ENCODE measurements around the gene MCCC1. TPM values are rescaled to one million over a fixed set of nuclear protein-coding genes. Genes with fewer than 3 reads are reported as not detected.

MCCC1 gene
- total RNA-seq, 1 donor from 2014 or later = 32.2 TPM

- Mint-ChIP-seq H3K27me3 (no peaks in the 10 kb centered on the region), H3K36me3 (ENCODE audit: insufficient read depth) (peaks cover 32% of the 10 kb centered on the region), H3K27ac (no peak overlapping the region), H3K4me3 (ENCODE audit: low read depth) (no peak overlapping the region), H3K4me1 (ENCODE audit: low read depth) (no peaks in the 10 kb centered on the region), H3K9me3 (ENCODE audit: low read depth) (no peaks in the 10 kb centered on the region)
- no peak for DNase-seq (ENCODE audit: low spot score, unreplicated experiment)
- TF ChIP-seq, protein P1, sequence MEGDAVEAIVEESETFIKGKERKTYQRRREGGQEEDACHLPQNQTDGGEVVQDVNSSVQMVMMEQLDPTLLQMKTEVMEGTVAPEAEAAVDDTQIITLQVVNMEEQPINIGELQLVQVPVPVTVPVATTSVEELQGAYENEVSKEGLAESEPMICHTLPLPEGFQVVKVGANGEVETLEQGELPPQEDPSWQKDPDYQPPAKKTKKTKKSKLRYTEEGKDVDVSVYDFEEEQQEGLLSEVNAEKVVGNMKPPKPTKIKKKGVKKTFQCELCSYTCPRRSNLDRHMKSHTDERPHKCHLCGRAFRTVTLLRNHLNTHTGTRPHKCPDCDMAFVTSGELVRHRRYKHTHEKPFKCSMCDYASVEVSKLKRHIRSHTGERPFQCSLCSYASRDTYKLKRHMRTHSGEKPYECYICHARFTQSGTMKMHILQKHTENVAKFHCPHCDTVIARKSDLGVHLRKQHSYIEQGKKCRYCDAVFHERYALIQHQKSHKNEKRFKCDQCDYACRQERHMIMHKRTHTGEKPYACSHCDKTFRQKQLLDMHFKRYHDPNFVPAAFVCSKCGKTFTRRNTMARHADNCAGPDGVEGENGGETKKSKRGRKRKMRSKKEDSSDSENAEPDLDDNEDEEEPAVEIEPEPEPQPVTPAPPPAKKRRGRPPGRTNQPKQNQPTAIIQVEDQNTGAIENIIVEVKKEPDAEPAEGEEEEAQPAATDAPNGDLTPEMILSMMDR (IDR thresholded peaks at IDR 0.05; ENCODE audit: unreplicated experiment) = no peak
Observed at GRCh38 chr3:183087184-183087583, 12.1 kb downstream of the MCCC1 start.

DNA sequence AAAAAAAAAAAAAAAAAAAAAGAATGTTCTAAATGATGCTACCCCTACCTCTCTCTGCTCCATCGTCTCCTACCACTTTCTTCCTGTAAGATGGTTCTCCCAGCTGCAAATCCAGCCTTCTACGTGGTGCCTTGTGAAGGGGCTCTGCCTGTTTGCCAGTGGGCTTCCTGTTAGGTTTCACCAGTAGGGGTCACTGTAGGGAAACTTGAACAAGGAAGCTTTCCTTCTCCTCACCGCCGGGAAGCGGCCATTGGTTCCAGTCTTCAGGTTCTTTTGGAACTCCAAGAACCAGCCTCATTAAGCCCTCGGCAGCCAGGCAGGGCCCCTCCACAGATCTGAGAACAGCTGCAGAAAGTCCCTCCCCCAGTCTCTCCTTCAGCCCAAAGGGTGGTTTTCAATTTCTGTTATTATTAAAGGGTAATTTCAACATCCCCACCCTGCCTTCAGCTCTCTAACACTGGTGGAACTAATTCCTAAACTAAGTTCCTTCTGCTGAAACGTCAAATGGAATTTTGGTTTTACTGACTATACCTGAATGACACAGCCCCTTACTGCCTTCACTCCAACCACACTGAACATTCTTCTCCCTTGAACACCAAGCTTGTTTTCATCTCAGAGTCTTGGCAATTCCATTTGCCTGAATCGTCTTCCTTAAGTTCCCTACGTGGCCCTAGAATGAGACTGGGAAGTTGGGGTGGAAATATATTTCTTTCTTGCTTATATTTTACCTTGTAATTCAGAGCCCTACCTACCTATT lies 13.5 kb downstream of the MCCC1 start:
- H3K36me3 Mint-ChIP-seq (ENCODE audit: insufficient read depth) = peaks cover 39% of the 10 kb centered on the region

DNA sequence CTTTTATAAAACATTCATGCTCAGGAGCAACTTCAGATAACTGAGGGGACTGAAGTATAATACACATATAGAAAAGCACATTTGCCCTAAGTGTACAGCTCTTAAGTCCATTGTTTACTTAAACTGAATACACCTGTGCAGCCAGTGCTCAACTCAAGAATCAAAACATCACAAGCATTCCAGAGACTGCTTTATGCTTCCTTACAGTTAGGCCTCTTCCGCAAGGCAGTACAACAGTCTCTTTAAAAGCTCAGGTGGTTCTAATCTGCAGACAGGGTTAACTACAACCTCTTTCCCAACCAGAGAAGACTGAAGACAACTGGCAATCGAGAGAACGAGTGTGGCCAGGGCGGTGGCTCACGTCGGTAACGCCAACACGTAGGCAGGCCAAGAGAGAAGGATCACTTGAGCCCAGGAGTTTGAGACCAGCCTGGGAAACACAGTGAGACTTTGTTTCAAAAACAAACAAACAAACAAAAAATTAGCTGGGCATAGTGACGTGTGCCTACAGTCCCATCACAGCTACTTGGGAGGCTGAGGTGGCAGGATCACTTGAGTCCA lies 16.9 kb downstream of the MCCC1 start:
- Mint-ChIP-seq H3K36me3 (ENCODE audit: insufficient read depth) (peaks cover 59% of the 10 kb centered on the region), H3K9me3 (ENCODE audit: low read depth) (peaks cover 23% of the 10 kb centered on the region), H3K27me3 (no peaks in the 10 kb centered on the region), H3K27ac (no peak overlapping the region), H3K4me1 (ENCODE audit: low read depth) (no peaks in the 10 kb centered on the region), H3K4me3 (ENCODE audit: low read depth) (no peak overlapping the region)
- TF ChIP-seq, protein P1 (IDR thresholded peaks at IDR 0.05; ENCODE audit: unreplicated experiment) = no peak
- no peak for DNase-seq (ENCODE audit: low spot score, unreplicated experiment)

More for the DNA sequence above, 13.5 kb downstream of the MCCC1 start:
- no peak for DNase-seq (ENCODE audit: low spot score, unreplicated experiment)
- H3K4me1 Mint-ChIP-seq (ENCODE audit: low read depth) = no peaks in the 10 kb centered on the region
- H3K4me3 Mint-ChIP-seq (ENCODE audit: low read depth) = no peak overlapping the region
- H3K27me3 Mint-ChIP-seq = no peaks in the 10 kb centered on the region
- H3K27ac Mint-ChIP-seq = no peak overlapping the region
- TF ChIP-seq, protein P1 (IDR thresholded peaks at IDR 0.05; ENCODE audit: unreplicated experiment) = peak; percentile 46
- peaks cover 2% of the 10 kb centered on the region for H3K9me3 Mint-ChIP-seq (ENCODE audit: low read depth)

DNA sequence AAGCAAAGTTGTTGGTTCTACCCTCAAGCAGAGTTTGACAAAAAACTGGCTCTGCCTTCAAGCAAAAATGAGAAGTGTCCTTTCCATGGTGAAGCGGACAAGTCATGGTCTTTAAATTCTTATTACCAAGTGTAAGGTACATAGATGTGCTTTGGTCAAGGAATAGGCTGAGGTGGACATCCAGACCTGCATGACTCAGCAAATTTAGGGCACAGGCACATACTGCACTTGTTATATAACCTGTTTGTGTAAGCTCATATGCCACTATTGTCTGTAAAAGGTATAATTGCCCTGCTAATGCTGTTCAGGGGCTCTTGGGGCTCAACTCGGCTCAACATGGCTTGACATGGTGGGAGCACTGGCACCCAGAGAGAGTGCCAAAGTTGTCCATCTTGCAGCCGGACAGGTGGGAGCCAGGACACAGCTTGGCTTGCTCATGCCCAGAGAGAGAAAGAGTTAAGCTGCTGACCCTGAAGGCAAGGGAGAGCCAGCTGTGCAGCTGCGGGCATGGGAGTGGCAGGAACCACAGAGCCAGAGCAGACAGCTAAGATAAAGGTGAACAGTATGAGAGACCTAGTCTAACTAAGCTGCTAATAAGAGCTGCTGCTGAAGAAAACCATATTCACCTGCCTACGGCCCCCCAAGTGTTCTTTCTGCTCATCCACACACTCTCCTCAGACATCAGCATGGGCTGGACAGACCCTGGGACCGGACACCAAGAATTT lies 17.7 kb downstream of the MCCC1 start:
- no peaks in the 10 kb centered on the region for H3K4me1 Mint-ChIP-seq (ENCODE audit: low read depth)
- no peak for DNase-seq (ENCODE audit: low spot score, unreplicated experiment)
- H3K27ac Mint-ChIP-seq = peak overlapping the region; percentile 37
- TF ChIP-seq, protein P1 (IDR thresholded peaks at IDR 0.05; ENCODE audit: unreplicated experiment) = no peak
- H3K9me3 Mint-ChIP-seq (ENCODE audit: low read depth) = peaks cover 29% of the 10 kb centered on the region
- H3K36me3 Mint-ChIP-seq (ENCODE audit: insufficient read depth) = peaks cover 64% of the 10 kb centered on the region
- H3K4me3 Mint-ChIP-seq (ENCODE audit: low read depth) = no peak overlapping the region
- no peaks in the 10 kb centered on the region for H3K27me3 Mint-ChIP-seq

GRCh38 chr3:183080628-183081027 lies 18.7 kb downstream of the MCCC1 start:
- no peak overlapping the region for H3K4me3 Mint-ChIP-seq (ENCODE audit: low read depth)
- H3K27me3 Mint-ChIP-seq = no peaks in the 10 kb centered on the region
- peaks cover 30% of the 10 kb centered on the region for H3K9me3 Mint-ChIP-seq (ENCODE audit: low read depth)
- TF ChIP-seq, protein P1 (IDR thresholded peaks at IDR 0.05; ENCODE audit: unreplicated experiment) = no peak
- peak overlapping the region; percentile 3 for H3K27ac Mint-ChIP-seq
- no peaks in the 10 kb centered on the region for H3K4me1 Mint-ChIP-seq (ENCODE audit: low read depth)
- H3K36me3 Mint-ChIP-seq (ENCODE audit: insufficient read depth) = peaks cover 70% of the 10 kb centered on the region
- DNase-seq (ENCODE audit: low spot score, unreplicated experiment) = no peak

Measured in progenitor cell of endocrine pancreas (in vitro differentiated cells).